HepG2 (cell line): ENCODE results near the gene NOVA2. TPM values are rescaled to one million over a fixed set of nuclear protein-coding genes. Genes with fewer than 3 reads are reported as not detected.
A peak's percentile ranks its signal among the peaks of the same experiment; 100 is the strongest.

Experiments
- CTCF ChIP-seq: sonication (generic); formaldehyde crosslinking; IDR thresholded peaks from 2 replicates; pipeline ENCODE4 v1.5.0; 2020; ENCODE audit warnings: mild to moderate bottlenecking, missing genetic modification reagents, moderate library complexity
- DR1 ChIP-seq: sonication (generic); formaldehyde crosslinking; IDR thresholded peaks from 2 replicates; pipeline ENCODE4 v1.8.0; 2021; ENCODE audit warnings: mild to moderate bottlenecking, missing genetic modification reagents, inconsistent platforms
- KAT2B ChIP-seq: fragments of 150-350 bp; IDR thresholded peaks from 2 replicates; pipeline ENCODE4 v1.6.1; 2014; ENCODE audit warnings: low read depth, low read length, borderline replicate concordance
- KLF16 ChIP-seq, 2 experiments: sonication (generic) in 1 of 2; formaldehyde crosslinking in 1 of 2; IDR thresholded peaks; 2 replicates each; pipeline versions ENCODE4 v1.6.1 to v1.8.0; 2016 to 2023; ENCODE audit warnings: missing genetic modification reagents in 2 of 2, missing compliant biosample characterization in 1 of 2
- NAIF1 ChIP-seq: sonication (generic); formaldehyde crosslinking; IDR thresholded peaks from 2 replicates; pipeline ENCODE4 v1.5.0; 2020; ENCODE audit warnings: mild to moderate bottlenecking, missing genetic modification reagents, borderline replicate concordance
- NR2C2 ChIP-seq: sonication (generic); formaldehyde crosslinking; IDR thresholded peaks from 2 replicates; pipeline ENCODE4 v1.4.0; 2020; ENCODE audit warnings: missing genetic modification reagents, mild to moderate bottlenecking, moderate library complexity, borderline replicate concordance
- SIX1 ChIP-seq: sonication (generic); formaldehyde crosslinking; IDR thresholded peaks from 2 replicates; pipeline ENCODE4 v1.4.0; 2020; ENCODE audit warnings: missing genetic modification reagents, borderline replicate concordance
- TCF7L2 ChIP-seq: IDR thresholded peaks from 2 replicates; pipeline ENCODE4 v1.6.1; 2011; ENCODE audit warnings: mild to moderate bottlenecking, low read depth, low read length, moderate library complexity
- XRCC5 ChIP-seq: fragments of 200-400 bp; formaldehyde crosslinking; optimal IDR thresholded peaks from 2 replicates; pipeline ENCODE3; 2017; ENCODE audit warnings: mild to moderate bottlenecking, low read length
- ZEB1 ChIP-seq: IDR thresholded peaks from 2 replicates; pipeline ENCODE4 v1.6.1; 2012; ENCODE audit warnings: mild to moderate bottlenecking, low read depth, inconsistent platforms; ENCODE audit not compliant: insufficient replicate concordance
- ZSCAN22 ChIP-seq: sonication (generic); formaldehyde crosslinking; IDR thresholded peaks from 2 replicates; pipeline ENCODE4 v1.4.0; 2020; ENCODE audit warnings: mild to moderate bottlenecking, missing genetic modification reagents
- polyA plus RNA-seq, 8 experiments: library from polyadenylated mRNA; depleted of rRNA in 3 of 8; stranded (reverse) in 7 of 8; unstranded in 1 of 8; fragments of >200 nt; fragmentation: Illumina TruSeq in 4 of 8; extraction: Trizol in 4 of 8; gene quantifications; 2 replicates each; pipeline versions ENCODE4 v1.2.1 to v1.2.3, GENCODE V29; 2011 to 2016; ENCODE audit warnings: low read depth in 4 of 8, missing spikeins in 1 of 8, mixed read lengths in 1 of 8; ENCODE audit not compliant: insufficient read depth in 1 of 8
- total RNA-seq, 5 experiments: library from RNA; depleted of rRNA; stranded (reverse); fragments of >200 nt; fragmentation: Illumina TruSeq; extraction: Trizol; gene quantifications; 2 replicates each; pipeline ENCODE4 v1.2.3, GENCODE V29; 2016; ENCODE audit warnings: low read depth in 1 of 5
- TF ChIP-seq, protein P1 (sequence below): sonication (generic); formaldehyde crosslinking; IDR thresholded peaks from 2 replicates; pipeline ENCODE4 v1.4.0; 2020; ENCODE audit warnings: mild to moderate bottlenecking, missing genetic modification reagents
- TF ChIP-seq, protein P2 (sequence below): sonication (generic); formaldehyde crosslinking; IDR thresholded peaks from 2 replicates; pipeline ENCODE4 v1.8.0; 2022; ENCODE audit warnings: missing genetic modification reagents, mild to moderate bottlenecking, inconsistent platforms, borderline replicate concordance
- TF ChIP-seq, protein P3 (sequence below): sonication (generic); formaldehyde crosslinking; IDR thresholded peaks from 2 replicates; pipeline ENCODE4 v1.5.0; 2020; ENCODE audit warnings: missing genetic modification reagents
- TF ChIP-seq, protein P4 (sequence below): sonication (generic); formaldehyde crosslinking; IDR thresholded peaks from 2 replicates; pipeline ENCODE4 v1.4.0; 2020; ENCODE audit warnings: mild to moderate bottlenecking, missing genetic modification reagents

Gene NOVA2
- total and polyA plus RNA-seq, 2 of the 13 experiments (the other 11 are each of a cell fraction or from before 2014, with no cell fraction given) = not detected

DNA sequence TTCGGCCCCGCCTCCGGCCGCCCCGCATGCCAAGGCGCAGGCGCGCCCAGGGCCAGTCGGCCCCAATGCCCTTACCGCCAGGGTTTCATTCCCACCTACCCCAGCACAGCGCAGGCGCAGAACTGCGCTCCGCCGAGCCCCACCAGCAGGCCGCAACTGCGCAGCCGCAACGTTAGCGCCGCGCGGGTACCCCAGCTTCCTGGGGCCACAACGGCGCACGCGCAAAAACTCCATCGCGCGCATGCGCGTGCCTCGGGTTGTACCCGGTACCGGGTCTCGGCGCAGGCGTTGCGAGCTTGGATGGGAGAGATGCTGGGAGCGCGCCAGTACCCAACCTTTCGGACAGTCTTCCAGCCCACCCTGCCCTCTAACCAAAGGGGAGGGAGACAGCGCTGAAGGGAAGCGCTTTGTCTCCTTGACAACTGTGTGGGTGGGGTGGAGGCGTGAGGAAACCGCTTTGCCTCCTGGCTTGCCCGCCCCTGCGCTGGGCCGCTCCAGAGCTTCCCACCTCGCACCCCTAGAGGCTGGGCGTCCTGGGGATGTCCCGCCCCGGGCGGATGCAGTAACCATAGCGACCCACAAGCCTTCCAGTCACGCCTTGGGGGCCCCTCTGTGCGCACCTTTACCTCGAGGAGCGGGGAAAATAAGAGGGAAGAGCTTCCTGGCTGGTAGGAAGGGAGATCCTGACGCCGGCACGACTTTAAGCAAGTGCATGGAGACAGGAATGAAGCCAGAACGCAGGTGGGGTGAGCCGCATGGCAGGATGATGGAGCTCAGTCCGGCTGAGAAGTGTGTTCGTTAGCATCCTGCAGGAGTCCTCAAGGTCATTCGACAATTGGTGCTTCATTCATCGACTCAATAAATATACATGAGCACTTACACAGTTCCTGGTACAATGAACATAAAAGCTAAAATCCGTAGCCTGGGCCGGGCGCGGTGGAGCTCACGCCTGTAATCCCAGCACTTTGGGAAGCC, 70.7 kb downstream of the NOVA2 start (continued):
- peak; percentile 17; the same call in 1 of the 2 replicates for TF ChIP-seq CTCF (CRISPR knock-in tag)
- 0 out of 4 replicates have a peak, but pooled peaks of 1 of the 2 experiments have one; percentile 12 for TF ChIP-seq KLF16 (CRISPR knock-in tag; IDR thresholded peaks at IDR 0.05)
- TF ChIP-seq, protein P1, sequence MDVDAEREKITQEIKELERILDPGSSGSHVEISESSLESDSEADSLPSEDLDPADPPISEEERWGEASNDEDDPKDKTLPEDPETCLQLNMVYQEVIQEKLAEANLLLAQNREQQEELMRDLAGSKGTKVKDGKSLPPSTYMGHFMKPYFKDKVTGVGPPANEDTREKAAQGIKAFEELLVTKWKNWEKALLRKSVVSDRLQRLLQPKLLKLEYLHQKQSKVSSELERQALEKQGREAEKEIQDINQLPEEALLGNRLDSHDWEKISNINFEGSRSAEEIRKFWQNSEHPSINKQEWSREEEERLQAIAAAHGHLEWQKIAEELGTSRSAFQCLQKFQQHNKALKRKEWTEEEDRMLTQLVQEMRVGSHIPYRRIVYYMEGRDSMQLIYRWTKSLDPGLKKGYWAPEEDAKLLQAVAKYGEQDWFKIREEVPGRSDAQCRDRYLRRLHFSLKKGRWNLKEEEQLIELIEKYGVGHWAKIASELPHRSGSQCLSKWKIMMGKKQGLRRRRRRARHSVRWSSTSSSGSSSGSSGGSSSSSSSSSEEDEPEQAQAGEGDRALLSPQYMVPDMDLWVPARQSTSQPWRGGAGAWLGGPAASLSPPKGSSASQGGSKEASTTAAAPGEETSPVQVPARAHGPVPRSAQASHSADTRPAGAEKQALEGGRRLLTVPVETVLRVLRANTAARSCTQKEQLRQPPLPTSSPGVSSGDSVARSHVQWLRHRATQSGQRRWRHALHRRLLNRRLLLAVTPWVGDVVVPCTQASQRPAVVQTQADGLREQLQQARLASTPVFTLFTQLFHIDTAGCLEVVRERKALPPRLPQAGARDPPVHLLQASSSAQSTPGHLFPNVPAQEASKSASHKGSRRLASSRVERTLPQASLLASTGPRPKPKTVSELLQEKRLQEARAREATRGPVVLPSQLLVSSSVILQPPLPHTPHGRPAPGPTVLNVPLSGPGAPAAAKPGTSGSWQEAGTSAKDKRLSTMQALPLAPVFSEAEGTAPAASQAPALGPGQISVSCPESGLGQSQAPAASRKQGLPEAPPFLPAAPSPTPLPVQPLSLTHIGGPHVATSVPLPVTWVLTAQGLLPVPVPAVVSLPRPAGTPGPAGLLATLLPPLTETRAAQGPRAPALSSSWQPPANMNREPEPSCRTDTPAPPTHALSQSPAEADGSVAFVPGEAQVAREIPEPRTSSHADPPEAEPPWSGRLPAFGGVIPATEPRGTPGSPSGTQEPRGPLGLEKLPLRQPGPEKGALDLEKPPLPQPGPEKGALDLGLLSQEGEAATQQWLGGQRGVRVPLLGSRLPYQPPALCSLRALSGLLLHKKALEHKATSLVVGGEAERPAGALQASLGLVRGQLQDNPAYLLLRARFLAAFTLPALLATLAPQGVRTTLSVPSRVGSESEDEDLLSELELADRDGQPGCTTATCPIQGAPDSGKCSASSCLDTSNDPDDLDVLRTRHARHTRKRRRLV (CRISPR knock-in tag) = peak; percentile 78
- TF ChIP-seq, protein P2, sequence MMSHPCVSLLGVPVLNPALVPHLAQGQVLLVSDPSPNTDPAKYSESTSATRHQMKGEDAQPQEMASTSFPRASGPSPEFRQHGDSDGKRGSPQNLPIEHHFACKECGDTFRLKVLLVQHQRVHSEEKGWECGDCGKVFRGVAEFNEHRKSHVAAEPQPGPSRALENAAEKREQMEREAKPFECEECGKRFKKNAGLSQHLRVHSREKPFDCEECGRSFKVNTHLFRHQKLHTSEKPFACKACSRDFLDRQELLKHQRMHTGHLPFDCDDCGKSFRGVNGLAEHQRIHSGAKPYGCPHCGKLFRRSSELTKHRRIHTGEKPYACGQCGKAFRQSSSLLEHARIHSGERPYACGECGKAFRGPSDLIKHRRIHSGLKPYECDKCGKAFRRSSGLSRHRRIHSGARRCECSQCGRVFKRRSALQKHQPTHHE (CRISPR knock-in tag) = 0 out of 2 replicates have a peak, but pooled peaks have one; percentile 78
- no peak for TF ChIP-seq KAT2B
- no peak for TF ChIP-seq NR2C2 (CRISPR knock-in tag)
- TF ChIP-seq XRCC5 = peak; percentile 18
- TF ChIP-seq NAIF1 (CRISPR knock-in tag) = 0 out of 2 replicates have a peak, but pooled peaks have one; percentile 43
- TF ChIP-seq, protein P3, sequence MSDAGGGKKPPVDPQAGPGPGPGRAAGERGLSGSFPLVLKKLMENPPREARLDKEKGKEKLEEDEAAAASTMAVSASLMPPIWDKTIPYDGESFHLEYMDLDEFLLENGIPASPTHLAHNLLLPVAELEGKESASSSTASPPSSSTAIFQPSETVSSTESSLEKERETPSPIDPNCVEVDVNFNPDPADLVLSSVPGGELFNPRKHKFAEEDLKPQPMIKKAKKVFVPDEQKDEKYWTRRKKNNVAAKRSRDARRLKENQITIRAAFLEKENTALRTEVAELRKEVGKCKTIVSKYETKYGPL (CRISPR knock-in tag) = no peak
- TF ChIP-seq ZEB1 = no peak
- TF ChIP-seq ZSCAN22 (CRISPR knock-in tag) = no peak
- TF ChIP-seq TCF7L2 = no peak
- TF ChIP-seq SIX1 (CRISPR knock-in tag) = no peak
- TF ChIP-seq, protein P4, sequence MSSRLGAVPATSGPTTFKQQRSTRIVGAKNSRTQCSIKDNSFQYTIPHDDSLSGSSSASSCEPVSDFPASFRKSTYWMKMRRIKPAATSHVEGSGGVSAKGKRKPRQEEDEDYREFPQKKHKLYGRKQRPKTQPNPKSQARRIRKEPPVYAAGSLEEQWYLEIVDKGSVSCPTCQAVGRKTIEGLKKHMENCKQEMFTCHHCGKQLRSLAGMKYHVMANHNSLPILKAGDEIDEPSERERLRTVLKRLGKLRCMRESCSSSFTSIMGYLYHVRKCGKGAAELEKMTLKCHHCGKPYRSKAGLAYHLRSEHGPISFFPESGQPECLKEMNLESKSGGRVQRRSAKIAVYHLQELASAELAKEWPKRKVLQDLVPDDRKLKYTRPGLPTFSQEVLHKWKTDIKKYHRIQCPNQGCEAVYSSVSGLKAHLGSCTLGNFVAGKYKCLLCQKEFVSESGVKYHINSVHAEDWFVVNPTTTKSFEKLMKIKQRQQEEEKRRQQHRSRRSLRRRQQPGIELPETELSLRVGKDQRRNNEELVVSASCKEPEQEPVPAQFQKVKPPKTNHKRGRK (CRISPR knock-in tag) = no peak
- peak; percentile 34; the same call in 1 of the 2 replicates for TF ChIP-seq DR1 (CRISPR knock-in tag)
